Measurements from ENCODE around the gene MACROD2. TPM values are rescaled to one million over a fixed set of nuclear protein-coding genes. Genes with fewer than 3 reads are reported as not detected.

Gene MACROD2
- total RNA-seq, 1 donor from 2014 or later, result 0.23 TPM

DNA sequence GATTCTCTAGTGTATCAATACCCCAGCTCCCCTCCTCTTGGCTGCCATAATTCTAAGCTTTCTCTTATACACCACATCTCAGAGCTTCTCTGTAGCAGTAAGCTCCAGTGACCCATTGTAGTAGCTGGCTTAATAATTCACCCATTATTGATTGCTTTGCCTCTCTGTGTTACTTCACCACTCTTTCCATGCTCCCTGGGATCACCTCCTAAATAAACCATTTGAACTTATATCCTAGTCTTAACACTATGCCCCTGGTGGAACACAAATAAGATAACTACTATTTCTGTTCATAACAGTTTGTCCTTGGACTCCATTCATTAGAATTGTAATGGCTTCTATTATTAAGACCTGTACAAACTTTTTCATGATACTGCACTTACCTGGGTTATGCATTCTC lies 1819.0 kb downstream of the MACROD2 start:
- no peak for DNase-seq (ENCODE audit: low read depth)
- TF ChIP-seq, protein P1, sequence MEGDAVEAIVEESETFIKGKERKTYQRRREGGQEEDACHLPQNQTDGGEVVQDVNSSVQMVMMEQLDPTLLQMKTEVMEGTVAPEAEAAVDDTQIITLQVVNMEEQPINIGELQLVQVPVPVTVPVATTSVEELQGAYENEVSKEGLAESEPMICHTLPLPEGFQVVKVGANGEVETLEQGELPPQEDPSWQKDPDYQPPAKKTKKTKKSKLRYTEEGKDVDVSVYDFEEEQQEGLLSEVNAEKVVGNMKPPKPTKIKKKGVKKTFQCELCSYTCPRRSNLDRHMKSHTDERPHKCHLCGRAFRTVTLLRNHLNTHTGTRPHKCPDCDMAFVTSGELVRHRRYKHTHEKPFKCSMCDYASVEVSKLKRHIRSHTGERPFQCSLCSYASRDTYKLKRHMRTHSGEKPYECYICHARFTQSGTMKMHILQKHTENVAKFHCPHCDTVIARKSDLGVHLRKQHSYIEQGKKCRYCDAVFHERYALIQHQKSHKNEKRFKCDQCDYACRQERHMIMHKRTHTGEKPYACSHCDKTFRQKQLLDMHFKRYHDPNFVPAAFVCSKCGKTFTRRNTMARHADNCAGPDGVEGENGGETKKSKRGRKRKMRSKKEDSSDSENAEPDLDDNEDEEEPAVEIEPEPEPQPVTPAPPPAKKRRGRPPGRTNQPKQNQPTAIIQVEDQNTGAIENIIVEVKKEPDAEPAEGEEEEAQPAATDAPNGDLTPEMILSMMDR (conservative IDR thresholded peaks at IDR 0.05; ENCODE audit: low read depth, low read length), result no peak
- no peak overlapping the region for H3K4me3 ChIP-seq (ENCODE audit: low read depth, low read length)

DNA sequence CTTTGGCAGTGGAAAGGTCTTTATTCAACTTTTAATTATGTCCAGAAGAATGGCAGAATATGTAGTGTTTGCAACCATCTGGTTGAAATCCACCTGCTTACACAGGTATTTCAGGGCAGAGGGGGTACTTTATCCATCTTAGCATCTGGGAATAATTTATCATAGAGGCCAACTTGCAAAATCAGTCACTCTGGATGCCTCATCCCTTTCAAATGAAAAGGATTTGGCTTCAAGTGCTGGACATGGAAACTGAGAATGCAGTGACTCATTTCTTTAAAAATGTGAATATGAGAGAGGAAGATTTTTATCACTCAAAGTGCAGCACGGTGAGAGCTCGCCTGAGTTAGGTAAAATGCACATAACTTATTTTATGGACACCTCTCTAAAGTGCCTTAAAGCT lies 1819.6 kb downstream of the MACROD2 start:
- no peak for DNase-seq (ENCODE audit: low read depth)
- TF ChIP-seq, protein P1 (conservative IDR thresholded peaks at IDR 0.05; ENCODE audit: low read depth, low read length), result no peak
- no peak overlapping the region for H3K4me3 ChIP-seq (ENCODE audit: low read depth, low read length)

DNA sequence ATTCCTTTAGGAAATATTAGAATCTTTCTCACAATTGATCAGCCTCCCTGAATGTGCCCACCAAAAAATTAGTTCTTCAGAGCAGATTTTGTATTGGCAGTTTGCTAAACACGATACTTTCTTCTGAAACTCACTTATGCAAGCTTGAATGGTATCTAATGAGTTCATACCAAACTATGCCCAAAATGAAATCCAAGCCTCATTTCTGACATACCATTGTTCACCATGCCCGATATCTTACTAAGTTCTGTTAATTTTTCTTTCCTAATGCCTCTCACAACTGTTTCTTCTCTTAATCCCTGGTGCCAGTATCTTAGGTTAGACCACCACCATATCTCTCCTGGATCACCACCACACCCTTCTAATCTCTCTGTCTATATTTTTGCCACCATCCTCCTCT lies 1822.0 kb downstream of the MACROD2 start:
- no peak overlapping the region for H3K4me3 ChIP-seq (ENCODE audit: low read depth, low read length)
- no peak for DNase-seq (ENCODE audit: low read depth)
- TF ChIP-seq, protein P1 (conservative IDR thresholded peaks at IDR 0.05; ENCODE audit: low read depth, low read length), result no peak

DNA sequence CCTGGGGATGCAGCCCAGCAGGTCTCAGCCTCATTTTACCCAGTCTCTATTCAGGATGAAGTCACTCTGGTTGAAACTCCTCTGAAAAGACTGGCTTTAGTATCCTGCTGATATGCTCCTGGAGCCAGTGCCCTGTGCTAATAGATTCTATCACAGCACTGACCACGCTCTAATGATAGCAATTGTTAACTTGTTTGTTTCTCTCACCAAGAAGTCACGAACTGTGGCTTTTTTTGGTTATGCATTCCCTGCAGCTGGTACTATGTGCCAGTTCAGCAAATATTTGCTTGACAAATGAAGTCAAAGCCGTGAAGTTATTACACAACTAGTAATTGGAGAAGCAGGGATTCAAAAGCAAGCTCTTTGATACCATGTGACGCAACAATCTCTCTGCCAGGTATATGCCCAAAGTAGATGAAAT lies 1823.3 kb downstream of the MACROD2 start:
- TF ChIP-seq, protein P1 (conservative IDR thresholded peaks at IDR 0.05; ENCODE audit: low read depth, low read length), result no peak
- no peak overlapping the region for H3K4me3 ChIP-seq (ENCODE audit: low read depth, low read length)
- DNase-seq (ENCODE audit: low read depth), result peak; percentile 67

DNA sequence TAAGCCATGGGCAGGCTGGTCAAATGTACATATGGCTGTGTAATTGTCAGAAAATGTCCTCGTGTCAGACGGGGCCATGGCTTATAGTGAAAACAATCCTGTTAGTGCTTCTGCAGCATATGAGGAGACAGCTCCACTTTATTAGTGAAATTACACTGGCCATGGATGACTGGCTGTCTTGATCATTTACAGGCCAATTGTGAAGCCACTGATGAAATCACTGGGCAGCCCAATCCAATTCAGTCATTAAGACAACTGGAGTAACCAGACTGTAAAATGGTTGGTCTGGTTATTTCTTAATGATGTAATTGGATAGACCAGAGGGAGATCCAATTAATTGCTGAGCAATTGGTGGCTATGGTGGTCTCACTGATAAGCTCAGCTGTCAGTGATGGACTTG lies 1828.4 kb downstream of the MACROD2 start:
- no peak overlapping the region for H3K4me3 ChIP-seq (ENCODE audit: low read depth, low read length)
- peak; percentile 29 for DNase-seq (ENCODE audit: low read depth)
- TF ChIP-seq, protein P1 (conservative IDR thresholded peaks at IDR 0.05; ENCODE audit: low read depth, low read length), result no peak

DNA sequence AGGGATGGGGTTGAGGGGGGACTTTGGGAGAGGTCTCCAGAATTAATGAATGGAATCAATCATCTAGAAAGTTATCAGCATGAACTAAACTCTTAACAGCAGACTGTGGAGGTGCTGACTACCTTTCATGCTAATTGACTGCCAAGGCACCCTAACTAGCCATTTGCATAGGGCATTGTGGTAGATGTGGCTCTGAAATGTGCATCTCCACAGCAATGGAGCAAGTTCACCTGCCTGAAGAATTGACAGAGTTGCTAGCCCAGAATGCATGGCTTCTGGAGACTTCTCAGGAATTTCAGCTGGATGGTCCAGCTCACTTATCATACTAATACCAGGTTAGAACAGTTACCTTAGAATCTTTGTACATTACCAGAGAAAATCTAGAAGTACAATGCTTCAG lies 1832.3 kb downstream of the MACROD2 start:
- no peak for DNase-seq (ENCODE audit: low read depth)
- TF ChIP-seq, protein P1 (conservative IDR thresholded peaks at IDR 0.05; ENCODE audit: low read depth, low read length), result no peak

DNA sequence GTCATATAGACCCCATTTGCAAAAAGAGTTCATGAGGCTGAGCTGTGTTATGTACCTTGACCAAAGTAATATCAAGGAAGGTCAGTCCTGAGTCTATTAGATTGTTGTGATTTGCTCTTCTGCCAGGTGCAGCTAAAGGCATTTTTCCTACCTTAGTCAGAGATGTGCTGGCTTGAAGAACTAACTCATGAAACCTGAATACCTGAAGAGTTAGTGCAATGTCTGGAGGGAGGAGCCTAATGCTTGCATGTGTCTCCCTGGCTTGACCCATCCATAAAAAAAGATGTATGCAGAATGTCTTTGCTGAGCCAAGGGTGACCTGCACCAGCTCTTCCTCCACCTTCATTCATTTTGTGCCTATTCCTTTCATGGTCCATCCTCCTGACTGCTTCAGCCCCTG lies 1835.9 kb downstream of the MACROD2 start:
- TF ChIP-seq, protein P1 (conservative IDR thresholded peaks at IDR 0.05; ENCODE audit: low read depth, low read length), result no peak
- H3K4me3 ChIP-seq (ENCODE audit: low read depth, low read length), result no peak overlapping the region

More for the DNA sequence above, 1832.3 kb downstream of the MACROD2 start:
- H3K4me3 ChIP-seq (ENCODE audit: low read depth, low read length), result no peak overlapping the region

More for the DNA sequence above, 1835.9 kb downstream of the MACROD2 start:
- no peak for DNase-seq (ENCODE audit: low read depth)

Measured in epithelial cell of proximal tubule (primary cell).